GM18873 (cell line): ENCODE data around the gene KAT5.
"Not testable (repeated sequence)": the region's sequence is repeated elsewhere in the genome, so short reads cannot be mapped to it uniquely, and the experiment has no call there.

Experiments
- ATAC-seq: cut with Tn5 transposase; IDR thresholded peaks from one replicate; pipeline ENCODE4 v1.9.1; 2021; ENCODE audit warnings: mild to moderate bottlenecking, moderate library complexity, moderate number of reproducible peaks; ENCODE audit not compliant: unreplicated experiment, low FRiP score

KAT5 gene

DNA sequence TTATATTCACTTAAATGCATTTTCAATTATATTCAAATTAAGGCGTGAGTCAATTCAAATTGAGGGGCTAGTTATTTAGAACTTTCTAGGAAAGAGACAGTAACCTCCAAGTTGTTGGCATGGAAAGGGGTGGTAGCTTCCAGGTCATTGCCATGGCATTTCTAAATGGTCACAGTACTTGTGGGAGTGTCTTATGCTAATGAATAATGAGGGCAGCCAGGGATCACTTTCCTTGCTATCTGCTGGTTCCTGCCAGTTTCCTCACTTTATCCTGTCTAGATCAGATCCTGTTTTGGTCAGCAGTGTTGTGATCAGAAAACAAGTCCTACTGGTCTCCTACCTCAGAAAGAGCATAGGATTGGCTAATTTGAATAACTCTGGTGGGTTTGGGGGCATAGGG lies 30.3 kb downstream of the KAT5 start:
- no peak for ATAC-seq

- no peak for ATAC-seq
Observed at GRCh38 chr11:65743681-65744025, 31.6 kb downstream of the KAT5 start.

GRCh38 chr11:65744026-65744698 lies 32.1 kb downstream of the KAT5 start:
- no peak for ATAC-seq

DNA sequence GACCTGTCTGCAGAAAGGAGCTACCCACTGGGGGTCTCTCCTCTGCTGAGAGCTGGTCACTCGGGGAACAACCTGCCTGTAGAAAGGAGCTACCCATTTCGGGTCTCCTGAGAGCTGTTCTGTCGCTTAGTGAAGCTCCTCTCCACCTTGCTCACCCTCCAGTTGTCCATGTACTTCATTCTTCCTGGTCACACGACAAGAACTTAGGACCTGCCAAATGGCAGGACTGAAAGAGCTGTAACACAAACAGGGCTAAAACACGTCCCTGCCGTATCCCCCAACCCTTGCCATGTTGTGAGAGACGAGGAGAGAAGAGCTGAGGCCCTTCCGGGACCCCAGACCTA lies 32.6 kb downstream of the KAT5 start:
- ATAC-seq = no peak

- no peak for ATAC-seq
Observed at GRCh38 chr11:65745049-65745448, 33.0 kb downstream of the KAT5 start.

GRCh38 chr11:65762169-65762568 lies 50.1 kb downstream of the KAT5 start:
- not testable (repeated sequence) for ATAC-seq

- ATAC-seq = not testable (repeated sequence)
Observed at GRCh38 chr11:65762816-65763215, 50.8 kb downstream of the KAT5 start.

- no peak for ATAC-seq
Observed at GRCh38 chr11:65764434-65764833, 52.4 kb downstream of the KAT5 start.

DNA sequence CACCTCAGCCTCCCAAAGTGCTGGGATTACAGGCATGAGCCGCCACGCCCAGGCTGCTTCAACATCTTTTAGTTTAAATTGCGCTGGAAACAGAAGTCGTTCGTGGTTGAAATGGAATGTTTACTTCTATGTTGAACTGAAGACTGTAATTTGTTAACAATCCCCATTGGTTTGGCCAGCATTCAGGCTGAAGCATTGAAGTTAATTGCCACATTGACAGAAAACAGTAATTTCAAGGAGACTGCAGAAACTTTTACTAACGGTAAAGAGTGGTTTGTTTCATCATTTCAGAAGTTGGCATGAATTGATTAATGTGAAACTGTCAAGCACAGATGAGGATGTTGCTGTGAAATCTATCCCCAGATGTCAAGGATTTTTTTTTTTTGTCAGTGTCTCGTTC lies 54.5 kb downstream of the KAT5 start:
- ATAC-seq = no peak

GRCh38 chr11:65767406-65767805 lies 55.4 kb downstream of the KAT5 start:
- no peak for ATAC-seq

DNA sequence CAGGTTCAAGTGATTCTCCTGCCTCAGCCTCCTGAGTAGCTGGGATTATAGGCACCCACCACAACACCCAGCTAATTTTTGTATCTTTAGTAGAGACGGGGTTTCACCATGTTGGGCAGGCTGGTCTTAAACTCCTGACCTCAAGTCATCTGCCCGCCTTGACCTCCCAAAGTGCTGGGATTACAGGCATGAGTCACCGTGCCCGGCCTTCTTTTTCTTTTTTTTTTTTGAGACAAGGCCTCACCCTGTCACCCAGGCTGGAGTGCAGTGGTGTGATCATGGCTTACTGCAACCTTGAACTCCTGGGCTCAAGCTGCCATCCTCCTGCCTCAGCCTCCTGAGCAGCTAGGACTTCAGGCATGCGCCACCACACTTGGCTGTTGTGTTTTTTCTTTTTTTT lies 55.8 kb downstream of the KAT5 start:
- not testable (repeated sequence) for ATAC-seq
